G401 (cell line): ENCODE data around the gene ARHGAP10. TPM values are rescaled to one million over a fixed set of nuclear protein-coding genes. Genes with fewer than 3 reads are reported as not detected.

Experiments used
- DNase-seq: peaks from one replicate; pipeline ENCODE4 v3.0.0-alpha.2; 2015; ENCODE audit warnings: low spot score
- in situ Hi-C: cut with HindIII; loops from 2 replicates; pipeline ENCODE4 v1.10.0; 2016; ENCODE audit warnings: low sequenced_read_pairs, mixed read lengths
- total RNA-seq: library from RNA; depleted of rRNA; stranded (reverse); fragments of >200 nt; shearing (Covaris generic); gene quantifications from 2 replicates; pipeline ENCODE4 v1.2.3, GENCODE V29; 2014

The ARHGAP10 gene
- total RNA-seq, 1 experiment from 2014 or later: 3.7 TPM

DNA sequence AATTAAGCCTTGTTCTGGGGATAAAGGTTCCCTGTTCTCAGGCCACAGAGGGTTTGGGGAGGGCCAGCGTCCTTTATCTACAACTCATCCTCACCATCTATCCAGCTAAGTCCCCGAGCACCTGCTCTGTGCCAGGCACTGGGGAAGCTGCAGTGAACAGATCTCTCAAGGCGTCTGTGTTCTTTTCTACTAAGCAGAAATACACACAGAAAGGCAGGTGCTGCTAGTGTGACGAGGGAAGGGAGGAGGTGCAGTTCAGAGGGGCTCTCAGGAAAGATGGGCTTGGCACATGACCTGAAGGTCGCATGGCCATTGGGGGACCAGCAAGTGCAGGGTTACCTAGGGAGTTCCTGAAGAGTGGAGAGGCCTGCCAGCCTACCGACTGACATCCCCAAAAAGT lies 358.1 kb downstream of the ARHGAP10 start:
- no peak for DNase-seq
- in situ Hi-C loops: no loop called here

DNA sequence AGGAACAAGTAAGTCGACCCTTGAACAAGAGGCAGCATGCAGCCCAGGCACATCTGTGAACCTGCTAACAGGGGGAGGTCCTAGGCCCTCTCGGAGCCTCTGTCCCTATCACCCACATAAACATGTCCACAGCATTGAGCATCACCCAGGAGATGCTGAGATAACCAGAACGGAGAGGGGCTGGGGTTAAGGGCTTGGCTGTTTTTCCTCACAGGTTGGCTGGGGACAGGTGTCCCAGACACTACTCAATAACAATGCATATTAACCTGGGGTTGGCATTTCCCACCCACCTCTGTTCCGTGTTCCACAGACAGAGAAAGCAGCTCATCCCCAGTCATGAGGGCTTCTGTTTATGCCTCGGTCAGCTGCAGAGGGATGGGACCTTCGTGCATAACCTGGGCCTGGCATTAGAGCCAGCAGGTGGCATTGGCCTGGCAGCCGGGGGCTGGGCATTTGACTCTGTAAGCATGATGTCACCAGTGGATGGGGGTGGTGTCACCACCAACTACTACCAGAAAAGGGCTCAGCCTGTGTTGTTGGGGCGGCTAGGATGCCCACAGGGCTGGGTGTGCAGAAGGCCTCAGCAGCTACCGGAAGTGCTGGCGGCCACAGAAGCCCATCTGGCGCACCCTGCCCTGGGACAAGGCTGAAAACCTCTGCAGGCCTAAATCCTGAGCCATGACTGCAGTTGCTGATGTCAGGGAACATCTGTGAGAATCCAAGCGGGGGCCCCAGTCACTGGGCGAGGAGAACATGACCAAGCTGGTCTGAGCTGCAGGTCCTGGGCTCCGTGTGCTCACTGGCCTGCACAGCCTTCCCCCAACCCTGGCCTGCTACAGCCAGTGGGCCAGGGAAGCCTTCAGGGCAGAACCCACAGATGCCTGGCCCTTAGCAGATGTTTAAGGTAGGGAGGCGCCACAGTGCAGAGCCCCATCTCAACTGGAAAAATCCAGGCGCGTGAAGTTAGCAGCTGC lies 358.9 kb downstream of the ARHGAP10 start:
- no peak for DNase-seq
- in situ Hi-C loops: no loop called here

DNA sequence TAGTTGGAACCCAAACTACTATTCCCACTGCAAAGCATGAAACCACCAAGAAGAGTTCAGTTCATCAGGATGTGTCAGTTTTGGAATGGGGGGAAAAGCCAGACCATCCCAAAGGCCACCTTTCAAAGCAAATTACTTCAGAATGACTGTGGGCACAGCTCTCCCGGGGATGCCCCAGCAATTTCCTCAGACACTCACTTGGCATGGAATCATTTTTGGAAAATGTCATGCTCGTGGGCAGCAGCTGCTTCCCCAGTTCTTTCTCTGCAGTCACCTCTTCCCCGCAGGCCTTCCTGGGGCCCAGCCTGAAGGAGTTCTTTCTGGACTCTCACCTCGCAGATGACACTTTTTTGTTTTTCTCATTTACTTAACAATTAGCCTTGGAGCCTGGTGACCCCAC lies 360.0 kb downstream of the ARHGAP10 start:
- in situ Hi-C loops: no loop called here
- DNase-seq: peak; percentile 24

DNA sequence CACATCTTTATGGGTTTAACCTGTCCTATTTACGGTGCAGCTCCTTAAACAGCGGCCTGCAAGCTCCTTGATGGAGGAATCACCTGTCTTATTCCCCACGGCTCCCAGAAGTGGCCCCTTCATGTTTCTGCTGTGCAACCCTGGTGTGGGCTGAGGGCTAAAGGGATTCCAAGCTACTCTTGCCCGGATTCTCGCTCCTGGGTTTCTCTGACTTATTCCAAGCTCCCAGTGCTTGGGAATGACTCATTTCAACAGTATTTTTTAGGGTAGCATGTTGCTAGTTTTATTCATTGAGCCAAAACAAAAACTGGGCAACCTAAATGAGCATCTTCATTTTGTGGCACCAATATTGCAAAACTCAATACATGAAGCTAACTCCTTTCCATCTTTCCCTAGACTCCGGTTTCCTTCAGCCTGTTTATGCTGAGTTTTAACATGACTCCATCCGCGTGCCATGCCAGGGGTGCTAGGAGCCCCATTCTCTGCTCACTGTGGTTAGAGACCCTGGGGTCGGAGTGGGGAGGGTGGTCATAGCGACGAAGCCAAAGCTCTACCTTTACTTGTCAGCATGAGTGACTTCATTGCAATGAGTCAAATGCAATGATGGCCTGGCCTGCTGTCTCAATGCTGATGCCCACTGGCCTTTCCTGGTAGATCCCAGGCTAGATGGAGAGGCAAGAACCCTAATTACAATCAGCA lies 360.6 kb downstream of the ARHGAP10 start:
- in situ Hi-C loops: no loop called here
- DNase-seq: no peak

DNA sequence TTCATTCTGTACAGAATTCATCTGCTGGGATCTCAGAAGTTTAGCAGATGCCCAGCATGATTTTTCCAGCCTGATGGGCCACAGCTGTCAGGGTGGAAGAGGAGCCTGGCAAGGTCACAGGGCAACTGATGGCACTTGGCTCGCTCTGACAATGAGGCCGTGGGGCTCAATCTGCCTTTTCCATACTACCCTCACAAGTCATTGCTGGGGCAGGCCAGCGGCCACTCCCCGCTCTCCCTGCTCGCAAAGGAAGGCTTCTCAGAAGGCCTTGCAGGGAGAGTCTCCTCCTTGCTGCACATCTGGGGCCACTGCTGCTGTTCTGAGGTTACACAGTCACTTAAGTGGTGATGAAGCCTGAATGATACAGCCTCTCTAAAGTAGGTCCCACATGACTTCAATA lies 361.2 kb downstream of the ARHGAP10 start:
- in situ Hi-C loops: no loop called here
- no peak for DNase-seq

DNA sequence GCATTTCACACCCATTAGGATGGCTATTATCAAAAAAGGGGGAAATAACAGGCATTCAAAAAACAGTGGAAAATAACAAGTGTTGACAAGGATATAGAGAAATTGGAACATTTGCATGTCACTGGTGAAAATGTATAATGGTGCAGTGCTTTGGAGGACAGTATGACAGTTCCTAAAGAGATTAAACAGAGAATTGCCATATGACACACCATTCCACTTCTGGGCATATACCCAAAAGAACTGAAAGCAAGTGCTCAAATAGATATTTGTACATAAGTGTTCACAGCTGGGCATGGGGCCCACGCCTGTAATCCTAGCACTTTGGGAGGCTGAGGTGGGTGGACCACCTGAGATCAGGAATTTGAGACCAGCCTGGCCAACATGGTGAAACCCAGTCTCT lies 362.3 kb downstream of the ARHGAP10 start:
- no peak for DNase-seq
- in situ Hi-C loops: no loop called here

DNA sequence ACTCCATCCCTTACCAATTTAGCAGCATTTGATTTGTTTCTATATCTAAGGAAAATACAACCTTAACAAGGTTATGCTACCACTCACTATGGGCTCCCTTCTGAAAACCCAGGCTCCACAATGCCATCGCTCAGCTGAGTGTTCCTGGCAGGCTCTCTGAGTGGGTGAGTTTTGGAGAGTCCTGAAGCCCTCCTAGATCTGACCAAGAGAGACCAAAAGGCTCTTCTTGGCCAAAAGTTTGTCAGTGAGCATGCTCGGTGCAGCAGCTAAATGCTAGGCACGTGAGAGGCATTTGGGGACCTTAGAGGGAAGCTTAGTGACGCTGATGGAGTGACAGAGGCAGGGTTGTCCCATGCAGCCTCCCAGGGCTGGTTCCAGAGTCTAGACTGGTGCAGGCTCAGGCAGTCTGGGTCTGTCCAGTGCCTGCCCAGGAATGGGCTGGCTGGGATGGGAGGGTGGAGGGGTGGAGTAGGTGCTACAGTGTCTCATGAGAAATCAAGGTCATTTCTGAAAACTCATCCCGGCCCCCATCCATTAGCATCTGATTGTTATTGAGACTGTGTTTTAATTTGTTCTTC lies 363.5 kb downstream of the ARHGAP10 start:
- DNase-seq: no peak
- in situ Hi-C loops: no loop called here

DNA sequence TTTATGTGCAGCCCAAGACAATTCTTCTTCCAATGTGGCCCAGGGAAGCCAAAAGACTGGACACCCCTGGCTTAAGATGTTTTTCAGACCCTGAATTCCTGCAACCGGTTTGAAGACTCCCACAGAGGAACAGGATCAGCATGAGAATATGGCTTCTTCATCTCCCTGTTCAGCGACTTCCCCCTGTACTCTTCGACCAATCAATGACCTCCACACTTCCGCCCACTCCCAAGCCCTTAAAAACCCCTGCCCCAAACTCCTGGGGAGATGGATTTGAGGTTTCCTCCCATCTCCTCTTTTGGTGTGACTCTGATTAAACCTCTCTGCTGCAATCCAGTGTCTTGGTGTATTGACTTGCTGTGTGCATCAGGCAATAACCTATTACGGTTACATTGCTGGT lies 365.9 kb downstream of the ARHGAP10 start:
- in situ Hi-C loops: no loop called here

DNA sequence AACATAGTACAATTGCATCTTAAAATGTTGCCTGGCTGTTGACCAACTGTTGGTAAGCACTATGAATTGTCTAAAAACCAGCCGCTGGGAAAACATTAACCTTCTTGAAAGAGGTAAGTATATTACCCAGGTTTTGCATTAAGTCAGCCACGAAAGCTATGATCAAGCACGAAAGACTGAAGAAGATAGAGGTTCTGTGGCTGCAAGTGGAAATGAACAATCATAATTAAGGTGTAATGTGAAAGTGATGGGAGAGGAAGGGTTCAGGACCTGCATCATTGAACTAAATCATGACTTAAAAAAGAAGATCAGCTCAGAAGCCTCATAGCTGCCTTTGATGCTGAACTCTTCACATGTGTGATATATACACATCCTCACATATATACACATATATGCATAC lies 369.3 kb downstream of the ARHGAP10 start:
- DNase-seq: no peak
- in situ Hi-C loops: no loop called here

More for the DNA sequence above, 365.9 kb downstream of the ARHGAP10 start:
- DNase-seq: no peak

DNA sequence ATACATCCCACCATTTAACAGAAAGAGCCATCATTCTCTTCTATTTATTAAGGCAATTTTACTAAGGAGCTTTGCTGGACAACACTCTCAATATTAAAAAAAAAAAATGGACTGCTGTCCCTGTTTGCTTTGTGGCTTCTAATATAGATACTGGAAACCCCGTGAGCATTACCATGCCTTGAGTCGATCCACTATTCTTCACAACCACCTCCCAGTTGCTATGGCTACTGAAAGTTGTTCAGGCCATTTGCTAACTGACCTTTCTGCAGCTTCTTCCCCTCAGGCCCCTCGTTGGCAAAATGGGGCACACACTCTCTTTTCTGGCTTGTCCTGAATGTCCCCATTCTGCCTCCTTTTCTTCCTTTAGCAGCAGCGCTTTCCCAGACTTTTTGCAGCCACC lies 369.9 kb downstream of the ARHGAP10 start:
- in situ Hi-C loops: no loop called here
- no peak for DNase-seq

DNA sequence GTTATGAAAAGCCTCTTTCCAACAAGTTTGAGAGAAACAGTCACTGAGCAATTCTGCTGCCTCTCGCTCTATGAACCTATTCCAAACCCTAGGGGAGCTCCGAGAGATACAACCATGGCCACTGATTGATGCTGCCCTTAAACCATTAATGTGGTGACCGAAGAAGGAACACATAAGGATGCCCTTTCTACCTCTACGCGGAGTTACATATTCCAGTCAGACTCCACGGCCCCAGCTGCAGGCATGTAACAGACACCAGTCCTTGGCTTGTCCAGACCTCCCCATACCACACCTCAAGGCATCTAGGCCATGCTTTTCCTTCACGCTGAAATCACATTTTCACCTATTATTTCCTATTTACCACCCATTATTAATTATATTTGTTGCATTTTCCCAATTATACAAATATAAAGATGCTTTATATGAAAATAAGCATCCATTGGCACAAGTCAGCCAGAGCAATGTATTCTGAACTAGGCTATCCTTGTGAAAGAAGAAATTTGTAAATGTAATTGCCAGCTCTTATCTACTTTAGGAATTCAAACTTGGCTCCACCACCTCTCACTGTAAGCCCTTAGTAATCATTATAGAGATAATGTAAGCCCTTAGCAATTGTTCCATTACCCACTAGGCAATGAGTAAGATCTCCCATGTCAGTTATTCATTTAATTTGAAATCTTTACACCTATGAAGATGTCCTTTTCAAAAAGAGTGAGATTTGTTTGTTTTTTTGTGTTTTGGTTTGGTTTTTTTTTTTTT lies 371.9 kb downstream of the ARHGAP10 start:
- in situ Hi-C loops: no loop called here
- no peak for DNase-seq

DNA sequence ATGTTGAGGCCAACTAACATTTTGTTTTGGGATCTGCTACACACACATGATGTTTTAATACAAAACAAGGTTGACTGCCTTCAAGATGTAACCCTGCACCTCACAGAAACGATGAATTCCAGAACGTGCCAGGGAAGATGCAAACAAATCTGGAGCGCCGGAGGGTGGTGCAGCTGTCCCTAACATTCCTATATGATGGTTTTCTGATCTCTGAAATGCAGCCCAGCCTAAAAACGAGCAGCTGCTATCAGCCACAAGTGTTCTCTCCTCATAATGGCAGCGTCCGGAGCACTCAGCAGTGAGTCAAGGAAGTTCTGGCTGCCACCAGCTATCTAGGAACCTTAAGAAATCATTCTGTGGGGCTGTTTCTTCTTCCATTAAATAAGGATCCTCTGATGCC lies 376.9 kb downstream of the ARHGAP10 start:
- DNase-seq: no peak
- in situ Hi-C loops: no loop called here

DNA sequence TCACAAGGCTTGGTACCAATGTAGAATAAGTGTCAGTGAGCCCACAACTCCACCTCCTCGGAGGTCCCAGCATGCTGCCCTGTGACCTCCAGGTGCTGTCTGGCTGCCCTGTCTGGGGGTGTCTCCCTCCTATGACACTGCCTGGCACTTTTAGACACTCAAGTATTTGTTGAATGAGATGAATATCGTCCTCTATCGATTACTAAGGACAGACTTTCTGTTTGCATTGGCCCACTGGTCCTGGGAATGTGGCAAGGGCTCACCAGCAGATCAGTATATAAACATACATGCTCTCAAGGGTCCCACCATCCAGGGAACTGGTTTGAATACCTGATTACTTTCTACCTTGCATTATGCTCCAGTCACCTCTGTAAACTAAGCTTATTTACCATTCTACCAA lies 377.3 kb downstream of the ARHGAP10 start:
- no peak for DNase-seq
- in situ Hi-C loops: no loop called here

DNA sequence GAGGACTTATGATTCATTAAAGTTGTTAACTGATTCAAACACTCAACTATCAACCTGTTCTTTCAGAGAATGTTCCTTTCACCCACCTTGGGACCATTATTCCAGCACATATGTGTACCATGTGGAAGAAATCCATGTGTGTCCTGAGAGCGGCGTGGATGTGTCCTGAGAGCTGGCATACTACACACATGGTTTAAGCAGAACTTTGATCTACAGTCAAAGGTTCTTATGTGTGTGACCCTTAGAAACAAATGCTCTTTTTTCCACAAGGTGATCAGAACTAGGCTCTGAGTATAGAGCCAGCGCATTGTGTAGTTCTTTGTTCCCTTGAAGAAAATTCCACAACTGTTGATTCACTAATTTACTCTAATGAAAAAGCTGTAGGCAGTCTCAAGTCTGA lies 378.3 kb downstream of the ARHGAP10 start:
- in situ Hi-C loops: no loop called here
- no peak for DNase-seq

DNA sequence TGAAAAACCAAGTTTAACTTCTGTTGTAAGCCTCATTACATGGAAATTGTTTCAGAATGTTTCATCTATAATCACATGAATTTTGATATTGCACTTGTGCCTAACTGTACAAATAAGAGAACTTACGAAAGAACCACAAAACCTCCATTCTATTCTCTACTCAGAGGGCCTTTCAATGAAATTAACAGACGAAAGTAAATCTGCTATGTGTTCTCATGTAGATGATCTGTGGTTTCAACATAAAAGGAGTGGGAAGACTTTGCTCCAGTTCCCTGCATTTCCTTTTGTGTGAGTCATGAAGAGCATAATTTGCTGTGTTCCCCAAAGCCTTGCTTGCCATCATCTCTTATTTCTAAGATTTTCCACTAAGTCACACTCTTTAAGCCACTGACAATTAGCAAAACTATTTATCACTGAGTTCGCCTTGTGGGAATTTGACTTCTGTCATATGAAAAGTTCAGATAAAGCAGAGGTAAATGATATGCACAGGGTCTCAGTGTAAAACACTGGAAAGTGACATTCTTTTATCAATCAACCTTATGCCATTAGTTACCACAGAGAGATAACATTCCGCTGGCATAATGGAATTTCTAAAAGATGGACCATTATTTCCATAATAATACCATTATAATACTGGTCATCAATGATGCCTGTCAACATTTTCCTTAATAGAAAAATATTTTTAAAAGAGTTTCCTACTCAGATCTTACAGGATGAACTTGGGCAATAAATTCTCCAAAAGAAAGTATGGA lies 380.5 kb downstream of the ARHGAP10 start:
- DNase-seq: no peak
- in situ Hi-C loops: no loop called here

DNA sequence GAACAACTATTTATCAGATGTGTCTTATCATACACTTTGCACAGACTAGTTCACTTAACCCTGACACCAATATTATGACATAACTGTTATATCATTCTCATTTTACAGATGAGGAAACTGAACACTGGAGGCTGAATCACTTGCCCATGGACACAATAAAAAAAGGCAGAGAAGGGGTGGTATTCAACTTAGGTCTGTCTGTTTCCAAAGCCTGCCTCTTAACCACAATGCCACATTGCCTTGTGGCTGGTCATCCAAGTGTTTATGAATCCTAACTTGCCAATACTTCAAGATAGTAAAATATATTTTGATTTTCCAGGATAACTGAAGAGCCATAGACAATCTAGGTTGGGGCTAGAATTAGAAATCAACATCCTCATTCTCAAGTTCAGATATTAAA lies 382.5 kb downstream of the ARHGAP10 start:
- in situ Hi-C loops: no loop called here
- no peak for DNase-seq

DNA sequence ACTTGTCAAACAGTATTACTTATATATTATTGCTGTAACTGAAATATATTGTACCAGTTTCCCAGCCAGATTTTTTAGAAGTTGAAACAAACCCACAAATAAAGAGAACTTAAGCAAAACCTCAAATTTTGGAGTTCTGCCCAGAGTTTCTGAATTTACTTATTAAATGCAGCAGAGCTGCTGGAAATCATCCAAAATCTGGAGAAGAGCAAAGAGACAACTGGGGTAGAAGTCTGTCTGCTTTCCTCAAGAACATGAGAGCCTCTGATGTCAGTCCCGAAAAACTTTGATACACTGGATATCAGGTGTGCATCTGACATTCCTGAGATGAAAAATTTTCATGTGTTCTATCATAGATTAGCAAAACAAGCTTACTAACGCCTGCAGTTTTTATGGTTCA lies 384.4 kb downstream of the ARHGAP10 start:
- in situ Hi-C loops: no loop called here
- DNase-seq: peak; percentile 59

DNA sequence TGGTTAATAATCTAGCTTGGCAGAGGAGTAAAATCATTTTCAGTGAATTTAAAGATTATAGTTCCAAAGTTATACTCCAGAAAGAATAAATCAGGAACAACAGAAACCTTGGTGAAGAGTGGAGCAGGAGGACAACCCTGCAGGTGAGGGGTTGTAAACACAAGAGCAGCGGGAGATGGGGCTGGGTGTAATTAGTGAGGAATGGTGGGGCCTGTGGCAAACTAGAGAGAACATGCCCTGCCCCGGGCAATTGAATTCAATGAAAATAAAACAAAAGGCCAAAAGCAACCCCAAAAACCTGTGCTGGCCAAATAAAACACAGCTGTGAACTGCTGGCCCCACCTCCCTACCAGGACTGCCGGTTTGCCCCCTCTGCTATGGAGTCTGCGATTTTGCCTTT lies 385.1 kb downstream of the ARHGAP10 start:
- in situ Hi-C loops: no loop called here

DNA sequence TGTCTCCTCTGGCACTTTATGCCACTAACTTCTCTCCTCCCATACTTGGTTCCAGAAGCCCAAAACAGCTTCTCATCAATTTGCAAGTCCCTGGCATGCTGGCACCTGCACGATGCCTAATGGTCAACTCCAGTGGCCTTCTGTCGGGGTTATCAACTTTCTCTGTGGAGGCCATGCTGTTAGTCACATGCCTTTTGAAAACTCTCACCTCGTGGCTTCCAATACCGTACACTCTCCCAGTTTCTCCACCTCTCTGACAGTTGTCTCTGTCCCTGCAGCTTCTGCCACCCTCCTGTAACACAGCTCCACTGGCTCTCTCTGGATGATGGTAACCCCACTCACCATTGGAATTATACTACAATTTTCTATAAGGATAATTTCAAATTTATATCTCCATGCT lies 386.3 kb downstream of the ARHGAP10 start:
- DNase-seq: no peak
- in situ Hi-C loops: no loop called here

More for the DNA sequence above, 385.1 kb downstream of the ARHGAP10 start:
- no peak for DNase-seq
